SK-N-SH (cell line): Measurements from ENCODE around the gene BCAS3. TPM values are rescaled to one million over a fixed set of nuclear protein-coding genes. Genes with fewer than 3 reads are reported as not detected.
A peak's percentile ranks its signal among the peaks of the same experiment; 100 is the strongest.

ENCODE experiments used
- CTCF ChIA-PET: fragments of 300-600, 350-600 bp; formaldehyde crosslinking; extraction: SDS; loops from one replicate; lab custom pipeline; 2021; lab: Yijun Ruan, JAX
- POLR2A ChIA-PET: fragments of 350-600 bp; sonication (Branson Sonifier 250); formaldehyde crosslinking; extraction: SDS; loops from one replicate; lab custom pipeline; 2020; ENCODE audit warnings: antibody characterized with exemption, inconsistent platforms; lab: Yijun Ruan, JAX
- DNase-seq: peaks from one replicate; pipeline ENCODE4 v3.0.0; 2012
- H2AFZ ChIP-seq: fragments of 200-600 bp; sonication (generic); 2 replicates; pipeline ENCODE4 v1.8.1; 2016; ENCODE audit warnings: antibody characterized with exemption, mild to moderate bottlenecking, low read depth
- H3F3A ChIP-seq: fragments of 200-600 bp; sonication (generic); replicated peaks from 2 replicates; pipeline ENCODE3; 2016; ENCODE audit warnings: antibody characterized with exemption, mild to moderate bottlenecking; ENCODE audit not compliant: insufficient read depth
- H3K27ac ChIP-seq, 2 experiments: fragments of 200-500 bp in 1 of 2; fragments of 200-600 bp in 1 of 2; sonication (Bioruptor generic) in 1 of 2; sonication (generic), shearing (Covaris generic) in 1 of 2; 2 replicates each; pipeline versions ENCODE4 v1.5.1 to v1.6.1; 2014 to 2016; ENCODE audit warnings: low read depth in 2 of 2, inconsistent platforms in 1 of 2, low read length in 1 of 2, mild to moderate bottlenecking in 1 of 2, mixed read lengths in 1 of 2
- H3K27me3 ChIP-seq: fragments of 200-600 bp; sonication (generic), shearing (Covaris generic); 2 replicates; pipeline ENCODE4 v1.6.1; 2016; ENCODE audit warnings: mixed run types; ENCODE audit not compliant: insufficient read depth
- H3K36me3 ChIP-seq, 2 experiments: fragments of 200-500 bp in 1 of 2; fragments of 200-600 bp in 1 of 2; sonication (Bioruptor generic) in 1 of 2; sonication (generic) in 1 of 2; replicated peaks in 1 of 2; 2 replicates each; pipeline versions ENCODE3 to v1.5.1; 2014 to 2016; ENCODE audit warnings: low read length in 1 of 2, mild to moderate bottlenecking in 1 of 2; ENCODE audit not compliant: insufficient read depth in 2 of 2, control insufficient read depth in 1 of 2
- H3K4me1 ChIP-seq, 2 experiments: fragments of 200-500 bp in 1 of 2; fragments of 200-600 bp in 1 of 2; sonication (Bioruptor generic) in 1 of 2; sonication (generic), shearing (Covaris generic) in 1 of 2; 2 replicates each; pipeline versions ENCODE4 v1.5.1 to v1.6.1; 2014 to 2016; ENCODE audit warnings: low read depth in 1 of 2, low read length in 1 of 2, mixed run types in 1 of 2; ENCODE audit not compliant: insufficient read depth in 2 of 2, control insufficient read depth in 1 of 2
- H3K4me2 ChIP-seq: fragments of 200-600 bp; sonication (generic), shearing (Covaris generic); 2 replicates; pipeline ENCODE4 v1.6.1; 2017; ENCODE audit warnings: mixed run types
- H3K4me3 ChIP-seq, 2 experiments: fragments of 200-500 bp in 1 of 2; fragments of 200-600 bp in 1 of 2; sonication (Bioruptor generic) in 1 of 2; sonication (generic), shearing (Covaris generic) in 1 of 2; 2 replicates each; pipeline versions ENCODE4 v1.5.1 to v1.8.1; 2014 to 2016; ENCODE audit warnings: low read depth in 2 of 2, inconsistent platforms in 1 of 2, low read length in 1 of 2, mild to moderate bottlenecking in 1 of 2, mixed read lengths in 1 of 2, moderate library complexity in 1 of 2
- H3K79me2 ChIP-seq: fragments of 200-600 bp; sonication (generic); 2 replicates; pipeline ENCODE4 v1.8.1; 2017; ENCODE audit warnings: mild to moderate bottlenecking; ENCODE audit not compliant: insufficient read depth
- H3K9ac ChIP-seq: fragments of 200-600 bp; sonication (generic); 2 replicates; pipeline ENCODE4 v1.6.1; 2017; ENCODE audit warnings: mixed run types
- H3K9me2 ChIP-seq: fragments of 200-600 bp; sonication (generic); 2 replicates; pipeline ENCODE4 v1.6.1; 2017; ENCODE audit warnings: mixed run types
- H3K9me3 ChIP-seq: fragments of 200-600 bp; sonication (generic); 2 replicates; pipeline ENCODE4 v1.6.1; 2017; ENCODE audit warnings: mixed run types, mild to moderate bottlenecking, moderate library complexity
- H4K20me1 ChIP-seq: fragments of 200-600 bp; sonication (generic); 2 replicates; pipeline ENCODE4 v1.6.1; 2017; ENCODE audit warnings: mild to moderate bottlenecking, mixed run types; ENCODE audit not compliant: insufficient read depth
- EP300 ChIP-seq, 2 experiments: IDR thresholded peaks; 2 replicates each; pipeline versions ENCODE4 v1.4.0 to v1.6.1; 2012; ENCODE audit warnings: borderline replicate concordance in 1 of 2, low read depth in 1 of 2, low read length in 1 of 2
- MEF2A ChIP-seq: IDR thresholded peaks from 2 replicates; pipeline ENCODE4 v1.4.0; 2012; ENCODE audit warnings: low read depth, borderline replicate concordance
- NFIC ChIP-seq: IDR thresholded peaks from 2 replicates; pipeline ENCODE4 v1.4.0; 2012; ENCODE audit warnings: borderline replicate concordance
- NRF1 ChIP-seq: IDR thresholded peaks from 2 replicates; pipeline ENCODE4 v1.6.1; 2012; ENCODE audit warnings: low read depth, mild to moderate bottlenecking, low read length
- POLR2AphosphoS5 ChIP-seq: IDR thresholded peaks from 2 replicates; pipeline ENCODE4 v1.6.1; 2012; ENCODE audit warnings: low read depth, low read length
- RCOR1 ChIP-seq: fragments of 150-350 bp; IDR thresholded peaks from 2 replicates; pipeline ENCODE4 v1.6.1; 2017; ENCODE audit warnings: antibody characterized with exemption, low read length
- RFX5 ChIP-seq: IDR thresholded peaks from 2 replicates; pipeline ENCODE4 v1.6.1; 2012; ENCODE audit warnings: mild to moderate bottlenecking, improper control_type of control experiment, low read length
- RXRA ChIP-seq: IDR thresholded peaks from 2 replicates; pipeline ENCODE4 v1.4.0; 2012; ENCODE audit warnings: low read depth, mild to moderate bottlenecking, borderline replicate concordance
- SMC3 ChIP-seq: IDR thresholded peaks from 2 replicates; pipeline ENCODE4 v1.6.1; 2012; ENCODE audit warnings: low read depth, low read length, improper control_type of control experiment
- TCF12 ChIP-seq: IDR thresholded peaks from 2 replicates; pipeline ENCODE4 v1.4.0; 2012
- USF2 ChIP-seq: fragments of 150-350 bp; IDR thresholded peaks from 2 replicates; pipeline ENCODE4 v1.6.1; 2017; ENCODE audit warnings: antibody characterized with exemption, low read length, low read depth, borderline replicate concordance
- WGBS: methylation state at CpG from one replicate; pipeline ENCODE4 v1.1.6; 2017; ENCODE audit warnings: low lambda C conversion rate; 5-methylcytosine and 5-hydroxymethylcytosine counted together
- polyA plus RNA-seq, 3 experiments: library from polyadenylated mRNA; depleted of rRNA; stranded (reverse); fragments of >200 nt; gene quantifications; 2 replicates each; pipeline ENCODE4 v1.2.3, GENCODE V29; 2012

The BCAS3 gene
- polyA plus RNA-seq, 1 of the 3 experiments (the other 2 are of a cell fraction): 5.9 TPM

- TF ChIP-seq USF2: no peak
- TF ChIP-seq NFIC: no peak
- no peak for TF ChIP-seq NRF1
Observed at GRCh38 chr17:60675997-60676396, 1.7 kb upstream of the BCAS3 start (continued).

DNA sequence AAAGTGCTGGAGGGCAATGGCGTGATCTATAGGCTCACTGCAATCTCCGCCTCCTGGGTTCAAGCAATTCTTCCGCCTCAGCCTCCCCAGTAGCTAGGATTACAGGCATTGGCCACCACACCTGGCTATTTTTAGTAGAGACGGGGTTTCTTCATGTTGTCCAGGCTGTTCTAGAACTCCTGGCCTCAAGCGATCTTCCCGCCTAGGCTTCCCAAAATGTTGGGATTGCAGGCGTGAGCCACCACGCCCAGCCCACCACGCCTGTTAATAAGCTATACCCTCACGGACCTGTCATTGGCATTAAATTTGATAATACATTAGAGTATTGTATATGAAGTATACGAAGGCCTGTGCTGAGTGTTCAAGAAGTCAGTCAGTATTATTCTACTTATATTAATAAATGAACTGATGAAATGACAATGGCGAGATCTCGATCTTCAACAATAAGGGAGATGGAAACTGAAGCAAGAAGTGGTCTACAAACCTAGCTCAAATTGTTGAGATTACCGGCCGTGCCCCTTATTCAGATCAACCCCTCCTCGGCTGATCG, 818 bp upstream of the BCAS3 start:
- Histone ChIP-seq H3K9me3 (no peaks in the 10 kb centered on the region), H2AFZ (peak overlapping the region; percentile 86), H3K4me2 (peak overlapping the region; percentile 82), H3K4me1 (peaks cover 3 to 6% of the 10 kb centered on the region in 2 experiments; a peak in 1 of 4 replicates), H3K79me2 (no peaks in the 10 kb centered on the region), H3K9me2 (no peaks in the 10 kb centered on the region), H3F3A (no peaks in the 10 kb centered on the region), H3K4me3 (peak overlapping the region; percentile 59 to 77), H3K9ac (peak overlapping the region; percentile 67), H3K36me3 (no peaks in the 10 kb centered on the region), H4K20me1 (no peaks in the 10 kb centered on the region), H3K27me3 (no peaks in the 10 kb centered on the region), H3K27ac (peak overlapping the region; percentile 5 to 46; a peak in 3 of 4 replicates)
- CTCF ChIA-PET: interaction anchor here (0.6 to 1.5 kb wide), 6 partner anchors 9 to 736 kb away, joined by 3 to 7 read pairs (median 4); no protein-coding TSS in a partner anchor
- POLR2A ChIA-PET: interaction anchor here (1.0 to 1.2 kb wide), 2 partner anchors 10 to 61 kb away, joined by 3 read pairs; no protein-coding TSS in a partner anchor
- TF ChIP-seq TCF12: no peak
- no peak for TF ChIP-seq RCOR1
- no peak for TF ChIP-seq RXRA
- TF ChIP-seq POLR2AphosphoS5: peak; percentile 74
- no peak for TF ChIP-seq EP300 (IDR thresholded peaks at IDR 0.05; ENCODE audit: borderline replicate concordance in 1 of 2, low read depth in 1 of 2, low read length in 1 of 2)
- no peak for TF ChIP-seq SMC3
- no peak for TF ChIP-seq RFX5
- no peak for TF ChIP-seq NFIC
- WGBS: 22% methylated on average over 17 of the region's 17 CpGs
- DNase-seq: no peak

DNA sequence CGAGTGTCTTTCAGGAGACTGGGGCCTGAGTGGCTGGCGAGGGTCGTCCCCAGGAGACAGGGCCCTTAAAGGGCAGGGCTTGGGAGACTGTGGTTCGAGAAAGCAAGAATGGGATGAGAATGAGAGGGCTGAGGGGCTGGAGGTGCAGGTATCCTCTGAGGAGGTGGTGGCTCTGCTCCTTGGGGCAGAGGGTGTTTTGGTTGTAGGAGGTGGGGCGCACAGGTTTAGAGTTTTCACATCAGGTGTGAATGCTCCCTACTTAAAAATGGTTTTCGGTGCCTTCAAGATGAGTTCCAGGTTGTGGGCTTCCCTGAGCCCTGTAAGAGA, 430 bp downstream of the BCAS3 start:
- peak overlapping the region; percentile 85 for H2AFZ ChIP-seq
- H3F3A ChIP-seq: peaks cover 2% of the 10 kb centered on the region
- H3K4me2 ChIP-seq: peak overlapping the region; percentile 82
- no peaks in the 10 kb centered on the region for H3K9me3 ChIP-seq
- peak overlapping the region; percentile 59 to 77 for H3K4me3 ChIP-seq
- peak overlapping the region; percentile 12 to 48; a peak in 2 of 4 replicates for H3K27ac ChIP-seq
- no peak for DNase-seq
- no peaks in the 10 kb centered on the region for H3K27me3 ChIP-seq
- peak overlapping the region; percentile 67 for H3K9ac ChIP-seq
- WGBS: 6% methylated on average over 6 of the region's 6 CpGs
- CTCF ChIA-PET: interaction anchor here (1.4 to 1.5 kb wide), 2 partner anchors 10 to 109 kb away, joined by 4 to 7 read pairs; no protein-coding TSS in a partner anchor
- POLR2A ChIA-PET: no interaction called here
- no peaks in the 10 kb centered on the region for H4K20me1 ChIP-seq
- peaks cover 3 to 6% of the 10 kb centered on the region in 2 experiments; a peak in 1 of 4 replicates for H3K4me1 ChIP-seq
- no peaks in the 10 kb centered on the region for H3K9me2 ChIP-seq
- TF ChIP-seq MEF2A: 0 out of 2 replicates have a peak, but pooled peaks have one; percentile 5
- no peak for TF ChIP-seq USF2
- no peaks in the 10 kb centered on the region for H3K36me3 ChIP-seq
- H3K79me2 ChIP-seq: no peaks in the 10 kb centered on the region
